C4-2B (cell line): ENCODE data around the gene KREMEN2.

Experiments used
- ZFX ChIP-seq: fragments of 450-650 bp; IDR thresholded peaks from 2 replicates; pipeline ENCODE4 v1.6.1; 2017
- TF ChIP-seq, protein P1 (sequence below): fragments of 450-650 bp; conservative IDR thresholded peaks from 2 replicates; pipeline ENCODE4 v1.5.1; 2017; ENCODE audit warnings: mild to moderate bottlenecking

DNA sequence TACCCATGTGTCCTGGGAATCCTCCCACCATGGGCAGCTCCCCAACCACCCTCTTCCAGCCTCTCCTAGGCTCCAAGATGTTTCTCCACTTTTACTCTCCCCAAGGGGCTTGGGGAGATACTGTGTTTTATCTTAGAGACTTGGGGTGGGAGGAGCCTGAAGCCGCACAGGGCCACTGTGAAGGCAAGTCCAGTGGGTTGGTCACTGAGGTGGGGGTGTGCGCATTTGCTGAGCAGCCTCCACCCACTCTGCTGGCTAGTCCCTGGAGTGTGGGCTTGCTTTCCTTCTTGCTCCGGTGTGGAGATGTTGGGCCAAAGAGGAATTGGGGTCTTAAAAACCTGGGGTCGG is 44.6 kb downstream of the KREMEN2 start:
- TF ChIP-seq, protein P1, sequence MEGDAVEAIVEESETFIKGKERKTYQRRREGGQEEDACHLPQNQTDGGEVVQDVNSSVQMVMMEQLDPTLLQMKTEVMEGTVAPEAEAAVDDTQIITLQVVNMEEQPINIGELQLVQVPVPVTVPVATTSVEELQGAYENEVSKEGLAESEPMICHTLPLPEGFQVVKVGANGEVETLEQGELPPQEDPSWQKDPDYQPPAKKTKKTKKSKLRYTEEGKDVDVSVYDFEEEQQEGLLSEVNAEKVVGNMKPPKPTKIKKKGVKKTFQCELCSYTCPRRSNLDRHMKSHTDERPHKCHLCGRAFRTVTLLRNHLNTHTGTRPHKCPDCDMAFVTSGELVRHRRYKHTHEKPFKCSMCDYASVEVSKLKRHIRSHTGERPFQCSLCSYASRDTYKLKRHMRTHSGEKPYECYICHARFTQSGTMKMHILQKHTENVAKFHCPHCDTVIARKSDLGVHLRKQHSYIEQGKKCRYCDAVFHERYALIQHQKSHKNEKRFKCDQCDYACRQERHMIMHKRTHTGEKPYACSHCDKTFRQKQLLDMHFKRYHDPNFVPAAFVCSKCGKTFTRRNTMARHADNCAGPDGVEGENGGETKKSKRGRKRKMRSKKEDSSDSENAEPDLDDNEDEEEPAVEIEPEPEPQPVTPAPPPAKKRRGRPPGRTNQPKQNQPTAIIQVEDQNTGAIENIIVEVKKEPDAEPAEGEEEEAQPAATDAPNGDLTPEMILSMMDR, result no peak
- no peak for TF ChIP-seq ZFX
